HG02870 (cell line): ENCODE data around the gene GBP2.

ENCODE experiments used
- ATAC-seq: cut with Tn5 transposase; IDR thresholded peaks from one replicate; pipeline ENCODE4 v1.9.1; 2021; ENCODE audit warnings: mild to moderate bottlenecking, moderate library complexity; ENCODE audit not compliant: unreplicated experiment

GBP2 gene

GRCh38 chr1:89065079-89065868 is 60.6 kb downstream of the GBP2 start, which contains the start of gene GBP1:
GBP1 (minus strand) TSS chr1:89065208; CDS start chr1:89063234, 1,974 bp downstream.
- peak; percentile 70 for ATAC-seq

DNA sequence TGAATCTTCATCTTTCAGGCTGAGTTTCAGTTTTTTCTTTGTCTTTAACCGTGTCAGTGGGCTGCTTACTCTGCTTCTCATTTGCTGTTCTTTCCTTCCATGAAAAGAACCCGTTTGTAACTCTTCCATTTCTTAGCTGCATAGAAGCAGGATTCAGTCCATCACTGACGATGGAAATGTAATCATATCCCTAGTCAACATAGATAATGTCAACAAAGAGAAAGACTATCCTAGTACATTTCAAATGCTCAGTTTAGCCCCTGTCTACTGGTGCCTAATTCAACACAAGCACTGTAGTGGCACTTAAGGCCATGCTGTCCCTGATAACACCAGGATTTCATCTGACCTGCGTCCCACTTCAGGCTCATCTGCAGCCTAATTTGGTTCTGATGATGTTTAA is 61.3 kb downstream of the GBP2 start:
- peak; percentile 34 for ATAC-seq

DNA sequence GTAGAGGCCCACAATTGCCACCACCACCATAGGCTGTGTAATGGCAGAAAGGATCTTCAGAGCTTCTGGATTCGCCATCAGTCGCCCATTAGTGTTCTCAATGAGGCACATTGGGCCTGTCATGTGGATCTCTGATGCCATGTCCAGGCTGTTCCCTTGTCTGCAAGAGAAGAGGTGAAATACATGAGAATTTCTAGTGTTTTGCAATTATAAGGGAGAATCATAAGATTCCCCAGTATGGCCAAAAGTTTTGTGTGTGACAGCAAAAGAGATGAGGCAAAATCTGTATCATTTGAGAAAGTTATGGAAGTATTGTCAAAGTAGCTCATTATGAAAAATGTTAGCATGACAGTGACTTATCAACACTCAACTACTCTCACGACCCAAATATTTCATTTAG is 62.8 kb downstream of the GBP2 start:
- no peak for ATAC-seq

DNA sequence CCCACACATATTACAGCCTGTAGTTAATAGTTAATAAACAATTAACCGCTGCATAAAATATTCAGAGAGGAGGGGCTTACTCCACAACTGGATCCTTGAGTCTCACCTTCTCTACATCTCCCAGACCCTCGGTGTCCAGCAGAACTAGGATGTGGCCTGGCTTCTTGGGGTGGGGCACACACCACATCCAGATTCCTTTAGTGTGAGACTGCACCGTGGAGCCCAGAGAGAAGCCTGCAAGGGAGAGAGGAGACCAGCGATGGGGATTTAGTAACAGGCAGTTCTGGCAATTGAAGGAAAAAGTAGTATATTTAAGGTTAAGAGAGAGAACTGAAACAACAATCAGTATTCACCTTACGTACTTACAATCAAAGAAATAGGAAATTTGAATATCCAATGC is 65.8 kb downstream of the GBP2 start:
- ATAC-seq, result no peak
